Keratinocyte (primary cell): Measurements from ENCODE around the gene TOM1. TPM values are rescaled to one million over a fixed set of nuclear protein-coding genes. Genes with fewer than 3 reads are reported as not detected.

ENCODE experiments used
- DNase-seq: peaks from one replicate; pipeline ENCODE4 v3.0.0-alpha.2; 2011; ENCODE audit warnings: low read depth, missing footprints, low spot score
- FAIRE-seq: peaks from 2 replicates; lab custom pipeline; 2011; peaks lifted over from hg19 to GRCh38; lab: Jason Lieb, UNC
- H2AFZ ChIP-seq: 2 replicates; pipeline ENCODE4 v1.6.0; 2012; ENCODE audit warnings: low read length, control low read depth, inconsistent platforms; ENCODE audit not compliant: control insufficient read depth
- H3K27ac ChIP-seq: 2 replicates; pipeline ENCODE4 v1.5.1; 2011; ENCODE audit warnings: low read length; ENCODE audit not compliant: control insufficient read depth, insufficient read depth
- H3K27me3 ChIP-seq: 3 replicates; pipeline ENCODE4 v1.6.0; 2011; ENCODE audit warnings: low read length; ENCODE audit not compliant: control insufficient read depth, insufficient read depth; ENCODE audit errors: extremely low read depth
- H3K36me3 ChIP-seq, 2 experiments: 2 replicates in 1 of 2; 3 replicates in 1 of 2; pipeline ENCODE4 v1.5.1; 2011; ENCODE audit warnings: low read length in 2 of 2, mild to moderate bottlenecking in 1 of 2; ENCODE audit not compliant: control insufficient read depth in 2 of 2, insufficient read depth in 2 of 2; ENCODE audit errors: extremely low read depth in 1 of 2
- H3K4me1 ChIP-seq: 3 replicates; pipeline ENCODE4 v1.5.1; 2011; ENCODE audit warnings: low read length; ENCODE audit not compliant: control insufficient read depth, insufficient read depth; ENCODE audit errors: extremely low read depth
- H3K4me2 ChIP-seq: 3 replicates; pipeline ENCODE4 v1.6.0; 2011; ENCODE audit warnings: low read depth, low read length; ENCODE audit not compliant: control insufficient read depth, insufficient read depth; ENCODE audit errors: extremely low read depth
- H3K4me3 ChIP-seq, 3 experiments: fragments of 200-600 bp in 1 of 3; sonication (generic) in 1 of 3; 2 replicates in 2 of 3; 3 replicates in 1 of 3; pipeline ENCODE4 v1.5.1; 2011 to 2016; ENCODE audit warnings: low read length in 3 of 3, mild to moderate bottlenecking in 3 of 3, control low read depth in 2 of 3, inconsistent platforms in 1 of 3, low read depth in 1 of 3, mixed read lengths in 1 of 3, mixed run types in 1 of 3, moderate library complexity in 1 of 3; ENCODE audit not compliant: control insufficient read depth in 2 of 3, insufficient read depth in 2 of 3; ENCODE audit errors: extremely low read depth in 1 of 3
- H3K79me2 ChIP-seq: 2 replicates; pipeline ENCODE4 v1.6.0; 2012; ENCODE audit warnings: low read length; ENCODE audit not compliant: control insufficient read depth, insufficient read depth
- H3K9ac ChIP-seq: 3 replicates; pipeline ENCODE4 v1.6.0; 2011; ENCODE audit warnings: low read length; ENCODE audit not compliant: control insufficient read depth, insufficient read depth; ENCODE audit errors: extremely low read depth
- H3K9me1 ChIP-seq: 3 replicates; pipeline ENCODE4 v1.6.0; 2011; ENCODE audit warnings: low read length; ENCODE audit not compliant: control insufficient read depth, insufficient read depth; ENCODE audit errors: extremely low read depth
- H3K9me3 ChIP-seq: 2 replicates; pipeline ENCODE4 v1.5.1; 2012; ENCODE audit warnings: low read depth, low read length; ENCODE audit not compliant: control insufficient read depth
- H4K20me1 ChIP-seq: 3 replicates; pipeline ENCODE4 v1.6.0; 2011; ENCODE audit warnings: low read length; ENCODE audit not compliant: control insufficient read depth, insufficient read depth; ENCODE audit errors: extremely low read depth
- CTCF ChIP-seq, 3 experiments: IDR thresholded peaks in 1 of 3; conservative IDR thresholded peaks in 1 of 3; optimal IDR thresholded peaks in 1 of 3; 2 replicates in 2 of 3; 3 replicates in 1 of 3; pipeline versions ENCODE3 to v1.5.1; 2011; ENCODE audit warnings: low read length in 3 of 3, mild to moderate bottlenecking in 3 of 3, moderate library complexity in 2 of 3, control low read depth in 1 of 3, inconsistent platforms in 1 of 3; ENCODE audit not compliant: insufficient read depth in 2 of 3; ENCODE audit errors: extremely low read depth in 1 of 3
- EZH2 ChIP-seq: IDR thresholded peaks from one replicate; pipeline ENCODE4 v1.6.1; 2012; ENCODE audit warnings: inconsistent platforms, mild to moderate bottlenecking, low read length, moderate library complexity
- dilution Hi-C: fragments of 300-500 bp; cut with MboI; formaldehyde crosslinking; loops from one replicate; pipeline ENCODE4 v1.7.0; 2020; ENCODE audit warnings: low sequenced_read_pairs; ENCODE audit not compliant: extremely low pct_ligation_motif_present
- polyA plus RNA-seq, 5 experiments: library from polyadenylated mRNA; depleted of rRNA in 3 of 5; stranded (reverse) in 3 of 5; stranded (forward) in 1 of 5; unstranded in 1 of 5; fragments of >200 nt; gene quantifications; 1 replicate in 1 of 5; 2 replicates in 3 of 5; 3 replicates in 1 of 5; pipeline versions ENCODE4 v1.2.1 to v1.2.3, GENCODE V29; 2011 to 2012; ENCODE audit warnings: missing spikeins in 2 of 5, low read depth in 1 of 5, low replicate concordance in 1 of 5

Gene TOM1
- polyA plus RNA-seq, 1 donor (not counting 4 experiments of a cell fraction or from before 2014, with no cell fraction given) = 17.4 TPM

DNA sequence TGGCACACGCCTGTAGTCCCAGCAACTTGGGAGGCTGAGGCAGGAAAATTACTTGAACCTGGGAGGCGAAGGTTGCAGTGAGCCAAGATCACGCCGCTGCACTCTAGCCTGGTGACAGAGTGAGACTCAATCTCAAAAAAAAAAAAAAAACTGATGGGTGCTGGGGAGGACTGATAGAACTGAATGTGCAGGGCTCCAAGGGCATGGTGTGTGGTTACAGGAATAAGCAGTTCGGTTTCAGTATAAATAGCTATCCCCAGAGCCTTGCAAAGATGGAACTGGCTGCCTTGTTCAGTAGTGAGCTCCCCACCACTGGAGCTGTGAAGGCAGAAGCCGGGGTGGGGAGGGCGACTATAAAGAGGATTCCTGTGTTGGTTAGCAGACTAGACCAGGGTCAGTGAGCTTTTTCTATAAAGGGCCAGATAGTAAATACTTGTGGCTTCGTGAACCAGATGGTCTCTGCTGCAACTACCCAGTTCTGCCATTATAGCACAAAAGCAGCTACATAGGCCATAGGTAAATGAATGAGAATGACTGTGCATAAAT lies 5.9 kb downstream of the TOM1 start:
- H4K20me1 ChIP-seq = no peaks in the 10 kb centered on the region
- no peak for FAIRE-seq
- H3K36me3 ChIP-seq = peaks cover 3 to 4% of the 10 kb centered on the region in 2 experiments
- no peaks in the 10 kb centered on the region for H3K79me2 ChIP-seq
- H3K4me2 ChIP-seq = no peak overlapping the region
- dilution Hi-C loops = no loop called here
- H3K9me1 ChIP-seq = no peaks in the 10 kb centered on the region
- peaks cover 13% of the 10 kb centered on the region for H3K4me1 ChIP-seq
- DNase-seq = no peak
- TF ChIP-seq EZH2 (no peak), CTCF (optimal IDR thresholded peaks at IDR 0.05 in 1 of 3, IDR thresholded peaks at IDR 0.05 in 1 of 3, conservative IDR thresholded peaks at IDR 0.05 in 1 of 3; ENCODE audit: extremely low read depth in 1 of 3, insufficient read depth in 2 of 3, low read length in 3 of 3) (no peak)
- no peak overlapping the region for H3K9ac ChIP-seq
- no peaks in the 10 kb centered on the region for H3K9me3 ChIP-seq
- no peak overlapping the region for H3K4me3 ChIP-seq
- H2AFZ ChIP-seq = no peak overlapping the region
- H3K27me3 ChIP-seq = no peaks in the 10 kb centered on the region
- no peak overlapping the region for H3K27ac ChIP-seq

GRCh38 chr22:35306350-35306967 lies 6.8 kb downstream of the TOM1 start:
- H3K9ac ChIP-seq = no peak overlapping the region
- H3K27ac ChIP-seq = no peak overlapping the region
- H3K9me3 ChIP-seq = no peaks in the 10 kb centered on the region
- H3K9me1 ChIP-seq = no peaks in the 10 kb centered on the region
- H3K4me1 ChIP-seq = peaks cover 6% of the 10 kb centered on the region
- DNase-seq (no peak), FAIRE-seq (no peak)
- H2AFZ ChIP-seq = peak overlapping the region; percentile 4
- no peaks in the 10 kb centered on the region for H4K20me1 ChIP-seq
- TF ChIP-seq CTCF (optimal IDR thresholded peaks at IDR 0.05 in 1 of 3, IDR thresholded peaks at IDR 0.05 in 1 of 3, conservative IDR thresholded peaks at IDR 0.05 in 1 of 3; ENCODE audit: extremely low read depth in 1 of 3, insufficient read depth in 2 of 3, low read length in 3 of 3) = no peak
- no peak for TF ChIP-seq EZH2
- H3K79me2 ChIP-seq = no peaks in the 10 kb centered on the region
- H3K36me3 ChIP-seq = peaks cover 3 to 4% of the 10 kb centered on the region in 2 experiments
- dilution Hi-C loops = no loop called here
- no peak overlapping the region for H3K4me2 ChIP-seq
- no peak overlapping the region for H3K4me3 ChIP-seq
- H3K27me3 ChIP-seq = no peaks in the 10 kb centered on the region
